GM19455 (cell line): Measurements from ENCODE around the gene CSNK1G1.
"Not testable (repeated sequence)": the region's sequence is repeated elsewhere in the genome, so short reads cannot be mapped to it uniquely, and the experiment has no call there.

Experiments
- ATAC-seq: cut with Tn5 transposase; IDR thresholded peaks from one replicate; pipeline ENCODE4 v1.9.1; 2021; ENCODE audit not compliant: unreplicated experiment

Gene CSNK1G1

DNA sequence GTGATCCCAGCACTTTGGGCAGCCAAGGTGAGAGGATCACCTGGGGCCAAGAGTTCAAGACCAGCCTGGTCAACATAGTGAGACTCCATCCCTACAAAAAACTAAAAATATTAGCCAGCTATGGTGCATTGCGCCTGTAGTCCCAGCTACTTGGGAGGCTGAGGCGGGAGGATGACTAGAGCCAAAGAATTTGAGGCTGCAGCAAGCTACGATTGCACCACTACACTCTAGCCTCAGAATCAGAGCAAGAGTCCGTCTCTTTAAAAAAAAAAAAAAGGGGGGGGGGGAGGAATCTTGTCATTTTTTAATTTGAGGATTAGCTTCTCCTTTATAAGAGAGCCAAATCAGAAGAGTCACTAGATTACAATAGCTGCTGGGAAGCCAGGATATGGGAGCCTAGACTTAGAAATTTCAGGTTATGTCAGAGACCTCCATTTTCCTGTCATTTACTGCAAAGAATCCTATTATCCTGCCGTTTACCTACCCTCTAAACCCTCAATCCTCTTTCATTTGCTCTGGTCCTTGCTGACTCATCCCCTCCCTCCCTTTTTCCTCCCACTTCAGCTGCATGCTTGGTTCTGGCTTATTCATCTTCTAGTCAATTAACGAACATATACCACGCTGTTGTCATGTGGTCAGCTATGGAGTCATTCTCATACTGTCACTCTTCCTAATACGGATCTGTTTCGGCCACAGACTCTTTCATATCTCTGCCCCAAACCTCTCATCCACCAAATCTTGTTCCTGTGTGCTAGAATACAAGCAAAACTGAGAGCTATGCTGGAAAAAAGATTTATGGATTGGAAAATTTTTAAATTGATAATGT is 109.4 kb downstream of the CSNK1G1 start:
- peak; percentile 89 for ATAC-seq

DNA sequence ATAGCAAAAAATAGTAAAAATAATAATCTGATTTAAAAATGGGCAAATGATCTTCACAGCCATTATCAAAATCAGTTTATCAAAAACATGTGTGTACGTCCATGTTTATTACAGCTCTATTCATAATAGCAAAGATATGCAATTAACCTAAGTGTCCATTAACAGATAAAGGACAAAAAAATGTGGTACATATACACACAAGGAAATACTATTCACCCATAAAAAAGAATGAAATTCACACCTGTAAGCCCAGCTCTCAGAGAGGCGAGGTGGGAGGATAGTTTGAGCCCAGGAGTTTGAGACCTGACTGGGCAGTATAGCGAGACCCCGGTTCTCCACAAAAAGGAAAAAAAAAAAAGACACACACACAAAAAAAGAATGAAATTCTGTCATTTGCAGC is 110.6 kb downstream of the CSNK1G1 start:
- ATAC-seq, result no peak

DNA sequence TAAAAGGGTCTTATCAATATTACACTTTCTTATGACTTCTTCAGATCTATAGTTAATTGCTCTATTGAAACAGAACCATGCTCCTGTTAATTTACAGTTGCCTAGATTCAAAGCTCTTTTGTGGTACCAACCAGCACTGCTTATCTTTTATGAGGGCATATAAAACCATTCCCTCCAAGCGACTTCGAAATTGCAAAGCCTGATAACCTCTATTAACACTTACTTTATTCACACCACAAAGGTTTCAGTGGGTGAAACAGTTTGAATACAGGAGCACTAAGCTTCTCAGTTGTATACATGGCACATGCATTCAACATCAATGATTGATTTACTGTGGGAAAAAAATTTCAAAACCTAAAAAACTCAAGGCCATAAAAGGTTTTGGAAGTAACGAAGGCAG is 118.3 kb downstream of the CSNK1G1 start:
- no peak for ATAC-seq

GRCh38 chr15:64236156-64236894 is 119.6 kb downstream of the CSNK1G1 start:
- ATAC-seq, result no peak

GRCh38 chr15:64235552-64235951 is 120.4 kb downstream of the CSNK1G1 start:
- ATAC-seq, result no peak

- ATAC-seq, result no peak
Measured at GRCh38 chr15:64233299-64233698, 122.7 kb downstream of the CSNK1G1 start.

DNA sequence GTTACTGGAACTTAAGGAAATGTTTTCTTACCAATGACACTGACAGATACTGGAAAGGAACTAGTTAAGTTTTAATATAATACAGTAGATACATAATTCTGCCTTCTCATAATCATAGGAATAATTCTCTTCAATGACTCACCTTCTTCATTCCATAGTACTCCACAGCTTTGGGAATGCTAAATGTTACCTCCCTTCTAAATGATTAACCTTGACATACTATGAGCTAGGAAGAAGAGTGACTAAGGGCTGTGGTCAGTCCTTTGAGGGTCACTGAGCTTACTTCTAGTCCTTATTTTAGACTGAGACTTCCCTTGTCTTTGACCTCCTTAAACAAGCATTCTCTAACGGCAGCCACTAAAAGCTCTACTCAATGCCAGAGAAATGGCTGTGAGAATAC is 123.6 kb downstream of the CSNK1G1 start:
- ATAC-seq, result no peak

DNA sequence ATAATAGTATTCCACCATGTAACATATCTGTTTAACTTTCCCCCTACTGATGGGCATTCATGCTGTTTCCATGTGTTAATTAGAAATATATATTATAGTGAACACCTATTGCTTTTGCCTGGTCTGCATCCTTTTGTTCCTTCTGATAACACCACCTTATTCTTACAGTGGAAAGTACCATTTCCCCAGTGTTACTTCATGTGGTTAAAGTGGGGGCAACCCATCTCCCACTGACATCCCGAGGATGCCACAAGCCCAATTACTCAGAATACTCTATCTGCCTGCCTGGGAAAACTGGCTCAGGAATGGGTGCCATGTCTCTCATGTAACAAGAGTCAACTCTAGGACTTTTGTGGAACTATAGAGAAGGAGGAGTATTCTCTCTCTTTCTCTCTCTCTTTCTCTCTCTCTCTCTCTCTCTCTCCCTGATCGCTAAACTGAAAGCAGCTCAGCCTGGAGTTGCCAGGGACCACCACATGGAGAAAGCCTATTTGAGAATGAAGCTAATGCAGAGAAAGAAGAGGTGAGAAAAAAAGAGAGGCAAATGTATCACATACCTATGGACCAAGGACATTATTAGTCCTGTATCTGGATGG is 126.7 kb downstream of the CSNK1G1 start:
- ATAC-seq, result no peak

GRCh38 chr15:64225804-64226203 is 130.2 kb downstream of the CSNK1G1 start:
- ATAC-seq, result no peak

DNA sequence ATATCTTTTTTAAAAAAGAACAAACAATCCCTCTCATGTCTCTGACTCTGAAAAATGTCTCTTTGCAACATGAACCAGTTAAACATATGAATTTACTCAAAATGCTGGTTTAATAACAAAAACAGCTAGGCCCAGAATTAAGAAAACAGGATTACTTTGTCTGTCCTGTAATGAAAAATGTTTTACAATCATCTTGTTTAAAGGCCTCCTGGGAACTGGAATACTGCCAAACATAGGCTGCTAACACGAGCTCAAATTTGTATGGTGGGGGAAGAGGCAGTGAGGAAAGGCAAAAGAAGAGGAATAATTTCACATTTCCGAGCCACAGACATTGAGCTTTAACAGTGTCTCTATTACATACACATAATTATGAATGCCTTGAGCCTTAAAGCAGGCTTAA is 131.5 kb downstream of the CSNK1G1 start:
- no peak for ATAC-seq

- no peak for ATAC-seq
Measured at GRCh38 chr15:64223882-64224281, 132.1 kb downstream of the CSNK1G1 start.

DNA sequence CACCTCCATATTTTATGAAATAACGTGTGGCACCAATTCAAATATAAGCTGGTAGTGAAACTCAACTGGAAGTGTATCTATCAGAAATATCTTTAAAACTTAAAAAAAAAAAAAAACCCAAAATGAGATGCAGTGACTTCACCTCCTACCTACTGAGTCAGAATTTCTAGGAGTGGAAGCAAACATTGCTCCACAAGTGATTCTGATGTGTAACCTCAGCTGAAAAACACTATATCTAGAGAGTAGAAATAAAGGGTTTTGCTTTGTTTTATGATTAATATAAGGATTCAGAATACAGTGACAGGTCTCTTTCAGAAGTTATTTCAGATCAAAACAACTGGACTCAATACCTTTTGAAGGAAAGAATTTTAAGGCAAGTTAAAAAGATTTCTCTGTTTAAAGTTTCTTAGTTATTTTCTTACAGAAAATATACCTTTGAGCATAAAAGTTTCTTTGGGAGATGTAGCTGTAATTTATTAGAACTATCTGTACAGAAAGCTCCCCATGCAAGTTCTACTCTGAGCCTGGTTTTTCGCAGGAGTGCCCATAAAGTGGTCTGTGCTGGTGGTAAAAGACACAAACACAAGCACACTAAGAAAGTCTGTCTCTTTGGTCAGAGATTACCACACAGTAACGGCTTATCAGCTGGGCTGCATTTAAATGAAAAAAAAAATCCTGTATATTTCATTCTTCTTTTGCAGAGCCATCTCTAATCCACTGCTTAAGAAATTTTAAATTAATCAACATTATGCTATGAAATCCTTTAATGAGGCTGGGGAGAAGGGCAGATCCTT is 133.2 kb downstream of the CSNK1G1 start:
- no peak for ATAC-seq

GRCh38 chr15:64221911-64222310 is 134.1 kb downstream of the CSNK1G1 start:
- ATAC-seq, result not testable (repeated sequence)

DNA sequence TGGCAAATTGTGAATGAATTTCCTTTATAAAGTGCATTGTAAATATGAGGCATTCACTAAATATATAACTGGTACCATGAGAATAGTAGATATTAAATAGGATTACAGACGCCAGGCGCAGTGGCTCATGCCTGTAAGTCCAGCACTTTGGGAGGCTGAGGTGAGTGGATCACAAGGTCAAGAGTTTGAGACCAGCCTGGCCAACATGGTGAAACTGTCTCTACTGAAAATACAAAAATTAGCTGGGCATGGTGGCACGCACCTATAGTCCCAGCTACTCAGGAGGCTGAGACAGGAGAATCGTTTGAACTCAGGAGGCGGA is 138.6 kb downstream of the CSNK1G1 start:
- not testable (repeated sequence) for ATAC-seq

DNA sequence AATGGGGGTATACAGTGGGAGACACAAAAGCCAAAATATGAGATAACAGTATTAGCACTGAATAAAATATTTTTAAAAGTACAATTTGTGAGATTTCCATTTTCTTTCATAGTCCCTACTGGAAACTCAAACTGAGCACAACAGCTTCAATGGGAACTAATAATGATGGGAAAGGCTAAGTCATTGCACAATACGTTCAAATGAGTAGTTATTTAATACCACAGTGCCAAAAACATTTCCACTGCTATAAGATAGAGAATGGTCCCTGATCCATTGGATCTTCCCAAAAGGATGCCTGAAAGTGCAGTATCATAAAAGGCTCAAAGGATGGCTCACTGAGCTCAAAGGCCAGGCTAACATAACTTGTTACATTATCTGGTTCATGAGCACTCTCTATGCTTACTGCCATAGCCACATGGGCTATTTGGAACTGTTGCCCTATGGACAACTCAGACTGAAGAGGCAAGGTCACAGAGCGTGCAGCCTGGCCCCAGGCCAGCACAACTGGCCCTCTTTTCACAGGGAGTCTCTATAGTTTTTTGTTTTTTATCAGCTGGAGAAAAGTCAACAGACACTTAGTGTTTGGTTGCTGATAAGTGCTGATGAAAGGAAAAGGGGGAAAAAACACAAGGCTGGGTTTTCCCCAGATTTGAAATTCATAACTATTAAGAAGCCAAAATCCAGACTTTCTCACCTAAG is 139.1 kb downstream of the CSNK1G1 start:
- no peak for ATAC-seq

GRCh38 chr15:64216196-64216595 is 139.8 kb downstream of the CSNK1G1 start:
- ATAC-seq, result no peak

- no peak for ATAC-seq
Measured at GRCh38 chr15:64213646-64214045, 142.3 kb downstream of the CSNK1G1 start.

DNA sequence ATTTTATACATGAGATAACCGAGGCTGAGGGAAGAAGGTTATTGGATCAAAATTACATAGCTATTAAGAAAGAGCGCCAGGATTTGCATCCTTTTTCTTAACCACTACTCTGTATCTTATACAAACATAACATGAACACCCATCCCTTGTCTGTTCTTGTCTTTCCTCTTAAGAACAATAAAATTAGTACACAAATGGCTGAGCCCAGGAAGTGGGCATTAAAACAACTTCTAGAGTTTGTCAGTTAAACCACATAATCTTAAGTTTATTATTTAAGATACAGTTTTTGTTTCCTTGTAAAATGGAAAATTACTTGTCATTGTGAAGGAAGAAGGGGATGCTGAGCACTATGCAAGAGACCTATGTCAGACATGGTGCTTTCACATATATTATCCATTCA is 144.3 kb downstream of the CSNK1G1 start:
- no peak for ATAC-seq

DNA sequence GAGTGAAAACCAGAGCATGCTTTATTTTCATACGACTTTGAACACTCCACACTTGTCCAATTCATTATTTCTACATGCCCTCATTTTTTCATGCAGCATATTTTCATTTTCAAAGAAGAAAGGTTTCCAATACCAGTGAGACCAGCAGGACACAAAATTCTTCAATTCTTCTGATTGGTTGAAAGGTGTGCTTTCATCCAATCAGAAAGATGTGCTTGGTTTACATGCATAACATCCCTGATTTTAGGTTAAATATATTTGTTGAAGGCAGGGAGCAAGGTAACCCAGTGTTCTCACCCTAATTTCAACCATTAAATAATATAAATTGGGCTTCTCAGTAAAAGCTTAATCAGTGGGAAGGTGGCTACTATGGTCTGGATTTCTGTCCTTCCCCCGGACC is 145.6 kb downstream of the CSNK1G1 start:
- no peak for ATAC-seq

DNA sequence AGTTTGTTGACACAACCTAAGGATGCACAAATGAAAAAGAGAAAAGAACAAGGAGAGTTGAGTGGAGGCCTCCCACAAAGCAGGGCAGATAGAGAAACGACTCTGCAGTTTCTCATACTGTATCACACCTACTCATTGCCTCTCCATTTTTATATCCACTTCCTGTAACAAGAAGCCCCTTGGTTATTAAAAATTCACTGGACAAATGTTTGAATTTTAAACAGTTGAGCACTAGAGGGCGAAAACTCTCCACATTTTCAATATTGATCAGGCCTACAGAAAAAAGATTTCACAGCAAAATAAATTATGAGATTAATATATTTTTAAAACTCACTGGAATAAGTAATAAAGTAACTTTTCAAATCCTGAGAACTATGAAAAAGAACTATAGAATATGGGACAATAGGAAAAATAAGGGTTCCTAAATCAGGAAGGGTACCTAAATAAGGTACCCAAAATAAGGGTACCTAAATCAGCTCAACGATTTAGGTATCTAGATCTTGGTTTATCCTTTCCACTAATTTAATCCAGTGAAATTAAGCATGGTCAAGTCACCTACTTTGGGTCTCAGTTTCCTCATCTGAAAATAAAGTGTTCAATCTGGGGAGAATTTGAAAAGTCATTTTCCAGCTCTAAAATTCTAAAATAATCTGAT is 146.2 kb downstream of the CSNK1G1 start:
- ATAC-seq, result no peak
